ENCODE results near the gene TBC1D3B.

DNA sequence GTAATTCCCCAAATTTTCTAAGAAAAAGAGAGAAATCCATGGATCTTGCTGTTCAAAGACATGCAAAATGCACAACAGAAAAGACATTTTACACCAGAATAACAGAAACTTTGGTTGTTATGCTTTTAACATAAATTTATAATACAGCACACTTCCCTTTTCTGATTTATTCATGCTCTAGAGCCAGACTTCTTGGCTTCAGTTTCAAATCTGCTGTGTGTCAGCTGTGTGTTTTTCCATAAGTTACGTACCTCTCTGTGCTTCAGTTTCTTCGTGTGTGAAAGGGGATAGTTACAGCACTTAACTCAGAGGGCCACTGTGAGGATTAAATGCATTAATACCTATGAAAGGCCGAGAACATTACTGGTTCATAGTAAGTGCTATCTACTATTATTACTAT is 26.9 kb upstream of the TBC1D3B start:
- TF ChIP-seq, protein P1, sequence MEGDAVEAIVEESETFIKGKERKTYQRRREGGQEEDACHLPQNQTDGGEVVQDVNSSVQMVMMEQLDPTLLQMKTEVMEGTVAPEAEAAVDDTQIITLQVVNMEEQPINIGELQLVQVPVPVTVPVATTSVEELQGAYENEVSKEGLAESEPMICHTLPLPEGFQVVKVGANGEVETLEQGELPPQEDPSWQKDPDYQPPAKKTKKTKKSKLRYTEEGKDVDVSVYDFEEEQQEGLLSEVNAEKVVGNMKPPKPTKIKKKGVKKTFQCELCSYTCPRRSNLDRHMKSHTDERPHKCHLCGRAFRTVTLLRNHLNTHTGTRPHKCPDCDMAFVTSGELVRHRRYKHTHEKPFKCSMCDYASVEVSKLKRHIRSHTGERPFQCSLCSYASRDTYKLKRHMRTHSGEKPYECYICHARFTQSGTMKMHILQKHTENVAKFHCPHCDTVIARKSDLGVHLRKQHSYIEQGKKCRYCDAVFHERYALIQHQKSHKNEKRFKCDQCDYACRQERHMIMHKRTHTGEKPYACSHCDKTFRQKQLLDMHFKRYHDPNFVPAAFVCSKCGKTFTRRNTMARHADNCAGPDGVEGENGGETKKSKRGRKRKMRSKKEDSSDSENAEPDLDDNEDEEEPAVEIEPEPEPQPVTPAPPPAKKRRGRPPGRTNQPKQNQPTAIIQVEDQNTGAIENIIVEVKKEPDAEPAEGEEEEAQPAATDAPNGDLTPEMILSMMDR (conservative IDR thresholded peaks at IDR 0.05): no peak
- no peak for TF ChIP-seq ZFX (IDR thresholded peaks at IDR 0.05)

Data from C4-2B (cell line).